Measurements from ENCODE around the gene INF2. TPM values are rescaled to one million over a fixed set of nuclear protein-coding genes. Genes with fewer than 3 reads are reported as not detected.

The INF2 gene
- polyA plus RNA-seq, 1 experiment: 14.9 TPM

DNA sequence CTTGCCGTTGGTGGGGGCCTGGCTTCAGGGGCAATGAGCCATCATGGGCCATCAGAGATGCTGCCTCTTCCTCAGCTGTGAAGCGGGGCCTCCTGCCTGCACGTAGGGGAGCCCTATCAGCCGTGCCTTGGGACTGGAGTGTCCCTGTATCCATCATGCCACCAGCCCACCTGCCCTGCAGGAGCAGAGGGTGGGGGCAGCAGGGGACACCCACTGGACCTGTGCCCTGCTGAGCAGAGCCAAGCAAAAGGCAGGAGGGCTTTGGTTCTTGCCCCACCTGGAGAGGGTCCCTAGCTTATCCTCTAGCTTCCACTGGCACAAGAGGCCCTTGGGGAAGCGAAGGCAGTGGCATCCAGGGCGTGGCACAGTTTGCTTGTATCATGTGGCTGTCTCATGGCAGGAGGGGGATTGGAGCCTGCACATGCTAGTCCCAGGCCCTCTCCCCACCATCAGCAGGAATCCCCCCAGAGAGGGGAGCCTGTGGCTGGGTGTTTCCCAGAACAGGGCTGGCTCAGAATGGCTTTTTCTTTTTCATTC is 44.7 kb downstream of the INF2 start:
- Histone ChIP-seq H3K9me3 (ENCODE audit: control insufficient read depth, insufficient read depth, low read length) (no peaks in the 10 kb centered on the region; the same call in 1 of the 2 replicates), H3K27me3 (ENCODE audit: control insufficient read depth, insufficient read depth, low read length) (no peaks in the 10 kb centered on the region), H3K27ac (ENCODE audit: low read depth, low read length) (no peak overlapping the region), H3K4me3 (ENCODE audit: low read depth, low read length) (no peak overlapping the region)
- POLR2A ChIA-PET: no interaction called here
- TF ChIP-seq, protein P1, sequence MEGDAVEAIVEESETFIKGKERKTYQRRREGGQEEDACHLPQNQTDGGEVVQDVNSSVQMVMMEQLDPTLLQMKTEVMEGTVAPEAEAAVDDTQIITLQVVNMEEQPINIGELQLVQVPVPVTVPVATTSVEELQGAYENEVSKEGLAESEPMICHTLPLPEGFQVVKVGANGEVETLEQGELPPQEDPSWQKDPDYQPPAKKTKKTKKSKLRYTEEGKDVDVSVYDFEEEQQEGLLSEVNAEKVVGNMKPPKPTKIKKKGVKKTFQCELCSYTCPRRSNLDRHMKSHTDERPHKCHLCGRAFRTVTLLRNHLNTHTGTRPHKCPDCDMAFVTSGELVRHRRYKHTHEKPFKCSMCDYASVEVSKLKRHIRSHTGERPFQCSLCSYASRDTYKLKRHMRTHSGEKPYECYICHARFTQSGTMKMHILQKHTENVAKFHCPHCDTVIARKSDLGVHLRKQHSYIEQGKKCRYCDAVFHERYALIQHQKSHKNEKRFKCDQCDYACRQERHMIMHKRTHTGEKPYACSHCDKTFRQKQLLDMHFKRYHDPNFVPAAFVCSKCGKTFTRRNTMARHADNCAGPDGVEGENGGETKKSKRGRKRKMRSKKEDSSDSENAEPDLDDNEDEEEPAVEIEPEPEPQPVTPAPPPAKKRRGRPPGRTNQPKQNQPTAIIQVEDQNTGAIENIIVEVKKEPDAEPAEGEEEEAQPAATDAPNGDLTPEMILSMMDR (IDR thresholded peaks at IDR 0.05; ENCODE audit: low read depth, low read length): no peak
- no peak for DNase-seq (ENCODE audit: low read depth, low spot score)
- CTCF ChIA-PET: interaction anchor here (1.0 to 1.1 kb wide), 2 partner anchors 10 to 28 kb away, joined by 3 to 4 read pairs; partner anchors contain the start of gene ADSS1

DNA sequence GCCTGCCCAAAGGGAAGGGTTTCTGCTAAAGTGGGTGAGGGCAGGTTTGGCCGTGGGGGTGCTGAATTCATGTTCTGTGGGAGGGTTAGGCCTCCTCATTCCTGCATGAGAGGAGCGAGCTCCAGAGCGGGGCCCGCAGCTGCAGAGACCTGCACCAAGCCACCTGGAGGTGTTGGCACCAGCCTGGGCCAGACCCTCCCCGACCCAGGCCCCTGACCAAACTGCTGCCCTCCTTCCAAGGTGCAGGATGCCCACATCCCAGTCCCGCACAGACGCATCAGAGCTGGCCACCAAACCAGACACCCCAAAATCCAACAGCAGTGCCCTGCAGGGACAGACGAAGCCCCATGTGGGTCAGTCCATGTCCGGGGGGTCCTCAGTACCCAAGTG is 45.2 kb downstream of the INF2 start:
- CTCF ChIA-PET: no interaction called here
- TF ChIP-seq, protein P1 (IDR thresholded peaks at IDR 0.05; ENCODE audit: low read depth, low read length): no peak
- no peaks in the 10 kb centered on the region; the same call in 1 of the 2 replicates for H3K9me3 ChIP-seq (ENCODE audit: control insufficient read depth, insufficient read depth, low read length)
- H3K27ac ChIP-seq (ENCODE audit: low read depth, low read length): no peak overlapping the region
- no peak overlapping the region for H3K4me3 ChIP-seq (ENCODE audit: low read depth, low read length)
- DNase-seq (ENCODE audit: low read depth, low spot score): no peak
- H3K27me3 ChIP-seq (ENCODE audit: control insufficient read depth, insufficient read depth, low read length): no peaks in the 10 kb centered on the region
- POLR2A ChIA-PET: no interaction called here

DNA sequence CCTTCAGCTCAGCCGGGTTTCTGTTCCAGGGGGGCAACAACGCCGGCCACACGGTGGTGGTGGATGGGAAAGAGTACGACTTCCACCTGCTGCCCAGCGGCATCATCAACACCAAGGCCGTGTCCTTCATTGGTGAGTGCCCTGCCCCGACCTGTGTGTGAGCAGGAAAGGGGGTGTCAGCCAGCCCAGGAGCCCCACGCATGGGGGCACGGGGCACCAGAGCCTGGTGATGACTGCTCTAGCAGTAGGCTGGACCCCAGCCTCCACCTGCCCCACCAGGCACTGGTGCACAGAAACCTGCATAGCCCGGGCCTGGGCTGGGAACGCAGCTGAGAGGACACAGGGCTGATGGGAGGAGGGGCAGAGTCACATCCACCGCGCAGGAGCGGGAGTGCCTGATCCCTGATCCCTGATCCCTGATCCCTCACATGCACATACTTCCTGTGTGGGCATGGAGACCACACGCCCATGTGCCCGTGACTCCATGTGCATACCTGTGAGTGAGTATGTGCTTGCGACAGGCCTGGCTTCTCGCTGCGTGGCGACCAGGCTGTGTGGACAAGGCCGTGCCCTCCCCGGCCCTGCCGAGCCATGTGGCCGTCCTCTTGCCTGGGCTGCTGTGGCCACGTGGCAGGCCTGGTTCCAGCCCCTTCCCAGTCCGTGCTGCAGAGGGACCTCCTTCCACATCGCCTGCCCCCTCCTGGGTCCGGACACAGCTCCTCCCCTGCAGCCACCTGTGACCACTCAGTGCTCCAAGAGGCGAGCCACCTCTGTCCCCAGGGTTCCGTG is 45.8 kb downstream of the INF2 start:
- no peak for DNase-seq (ENCODE audit: low read depth, low spot score)
- TF ChIP-seq, protein P1 (IDR thresholded peaks at IDR 0.05; ENCODE audit: low read depth, low read length): no peak
- CTCF ChIA-PET: no interaction called here
- no peaks in the 10 kb centered on the region; the same call in 1 of the 2 replicates for H3K9me3 ChIP-seq (ENCODE audit: control insufficient read depth, insufficient read depth, low read length)
- POLR2A ChIA-PET: no interaction called here
- no peak overlapping the region for H3K27ac ChIP-seq (ENCODE audit: low read depth, low read length)
- no peak overlapping the region for H3K4me3 ChIP-seq (ENCODE audit: low read depth, low read length)
- H3K27me3 ChIP-seq (ENCODE audit: control insufficient read depth, insufficient read depth, low read length): no peaks in the 10 kb centered on the region

DNA sequence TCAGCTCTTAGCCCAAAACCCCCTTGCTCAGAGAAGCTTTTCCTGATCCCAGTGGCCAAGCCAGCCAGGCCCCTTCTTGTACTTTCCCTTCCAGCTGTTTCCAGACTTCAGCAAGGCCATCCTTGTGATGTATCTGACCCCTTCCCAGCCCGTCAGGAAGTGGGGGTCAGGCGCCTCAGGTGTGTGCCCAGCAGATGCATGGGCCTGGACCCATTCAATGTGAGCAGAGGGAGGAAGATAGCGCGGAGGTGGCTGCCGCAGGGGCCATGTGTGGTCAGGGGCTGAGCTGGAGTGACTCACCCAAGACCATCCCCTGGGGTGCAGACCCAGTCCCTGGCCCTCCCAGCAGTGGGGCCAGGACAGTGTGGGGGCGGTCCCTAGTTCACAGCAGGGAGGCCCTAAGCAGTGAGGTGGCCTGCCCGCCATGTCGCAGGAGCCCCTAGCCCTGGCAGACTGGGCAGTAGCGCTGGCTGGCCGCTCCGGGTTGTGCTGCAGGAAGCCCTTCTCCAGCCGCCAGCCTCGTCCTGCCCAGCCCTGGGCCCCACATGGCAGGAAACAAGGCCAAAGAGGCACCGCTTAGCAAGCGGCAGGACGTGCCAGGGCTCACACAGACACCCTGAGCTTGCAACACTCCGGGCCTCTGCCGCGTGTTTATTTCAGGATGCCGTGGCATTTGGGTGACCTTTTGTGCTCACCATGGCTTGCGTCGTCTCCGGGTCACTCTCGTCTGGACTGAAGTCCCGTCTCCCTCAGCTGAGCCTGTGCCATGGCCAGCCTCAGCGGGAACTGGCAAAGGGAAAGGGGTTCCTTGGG is 46.6 kb downstream of the INF2 start:
- peak overlapping the region; percentile 31 for H3K27ac ChIP-seq (ENCODE audit: low read depth, low read length)
- ChIA-PET CTCF (interaction anchor here (0.6 to 2.0 kb wide), 3 partner anchors 13 to 595 kb away, joined by 3 to 4 read pairs (median 4); partner anchors contain the start of gene ADSS1), POLR2A (interaction anchor here (0.8 to 1.4 kb wide), 3 partner anchors 8 to 17 kb away, joined by 3 to 5 read pairs (median 5); partner anchors contain the start of gene SIVA1)
- H3K4me3 ChIP-seq (ENCODE audit: low read depth, low read length): no peak overlapping the region
- H3K9me3 ChIP-seq (ENCODE audit: control insufficient read depth, insufficient read depth, low read length): no peaks in the 10 kb centered on the region; the same call in 1 of the 2 replicates
- no peak for DNase-seq (ENCODE audit: low read depth, low spot score)
- no peaks in the 10 kb centered on the region for H3K27me3 ChIP-seq (ENCODE audit: control insufficient read depth, insufficient read depth, low read length)
- TF ChIP-seq, protein P1 (IDR thresholded peaks at IDR 0.05; ENCODE audit: low read depth, low read length): no peak
